AG10803 (cell line): ENCODE results near the gene C1QB.
"Not testable (repeated sequence)": the region's sequence is repeated elsewhere in the genome, so short reads cannot be mapped to it uniquely, and the experiment has no call there.

Experiments
- DNase-seq: peaks from one replicate; pipeline ENCODE4 v3.0.0; 2010; ENCODE audit warnings: low read depth
- H3K4me3 ChIP-seq: 2 replicates; pipeline ENCODE4 v1.5.1; 2011; ENCODE audit warnings: mild to moderate bottlenecking, low read length, control low read depth
- TF ChIP-seq, protein P1 (sequence below): conservative IDR thresholded peaks from 2 replicates; pipeline ENCODE4 v1.5.1; 2011; ENCODE audit warnings: mild to moderate bottlenecking, low read length, control low read depth, inconsistent platforms

The C1QB gene

GRCh38 chr1:22662318-22662717 is 9.3 kb downstream of the C1QB start:
- TF ChIP-seq, protein P1, sequence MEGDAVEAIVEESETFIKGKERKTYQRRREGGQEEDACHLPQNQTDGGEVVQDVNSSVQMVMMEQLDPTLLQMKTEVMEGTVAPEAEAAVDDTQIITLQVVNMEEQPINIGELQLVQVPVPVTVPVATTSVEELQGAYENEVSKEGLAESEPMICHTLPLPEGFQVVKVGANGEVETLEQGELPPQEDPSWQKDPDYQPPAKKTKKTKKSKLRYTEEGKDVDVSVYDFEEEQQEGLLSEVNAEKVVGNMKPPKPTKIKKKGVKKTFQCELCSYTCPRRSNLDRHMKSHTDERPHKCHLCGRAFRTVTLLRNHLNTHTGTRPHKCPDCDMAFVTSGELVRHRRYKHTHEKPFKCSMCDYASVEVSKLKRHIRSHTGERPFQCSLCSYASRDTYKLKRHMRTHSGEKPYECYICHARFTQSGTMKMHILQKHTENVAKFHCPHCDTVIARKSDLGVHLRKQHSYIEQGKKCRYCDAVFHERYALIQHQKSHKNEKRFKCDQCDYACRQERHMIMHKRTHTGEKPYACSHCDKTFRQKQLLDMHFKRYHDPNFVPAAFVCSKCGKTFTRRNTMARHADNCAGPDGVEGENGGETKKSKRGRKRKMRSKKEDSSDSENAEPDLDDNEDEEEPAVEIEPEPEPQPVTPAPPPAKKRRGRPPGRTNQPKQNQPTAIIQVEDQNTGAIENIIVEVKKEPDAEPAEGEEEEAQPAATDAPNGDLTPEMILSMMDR: no peak
- DNase-seq: no peak
- H3K4me3 ChIP-seq: no peak overlapping the region

DNA sequence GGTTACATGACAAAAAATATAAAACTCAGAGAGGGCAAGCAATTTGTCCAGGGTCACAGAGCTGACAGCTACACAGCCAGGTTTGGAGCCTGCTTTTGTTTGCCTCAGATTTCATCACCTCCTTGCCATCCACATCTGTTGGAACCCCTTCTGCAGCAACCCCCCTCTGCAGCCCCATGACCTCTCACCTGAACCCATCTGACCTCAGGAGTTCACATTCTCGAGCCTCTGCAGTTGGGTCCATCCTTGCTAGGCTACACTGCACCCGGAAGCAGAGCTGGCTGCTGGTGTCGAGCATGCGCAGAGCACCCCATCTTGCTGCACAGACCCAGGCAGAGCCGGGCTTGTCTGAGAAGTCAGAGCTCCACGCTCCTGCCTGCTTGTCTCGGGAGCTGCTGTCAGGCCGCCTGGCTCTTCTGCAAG is 10.0 kb downstream of the C1QB start:
- no peak overlapping the region for H3K4me3 ChIP-seq
- TF ChIP-seq, protein P1: no peak
- DNase-seq: no peak

DNA sequence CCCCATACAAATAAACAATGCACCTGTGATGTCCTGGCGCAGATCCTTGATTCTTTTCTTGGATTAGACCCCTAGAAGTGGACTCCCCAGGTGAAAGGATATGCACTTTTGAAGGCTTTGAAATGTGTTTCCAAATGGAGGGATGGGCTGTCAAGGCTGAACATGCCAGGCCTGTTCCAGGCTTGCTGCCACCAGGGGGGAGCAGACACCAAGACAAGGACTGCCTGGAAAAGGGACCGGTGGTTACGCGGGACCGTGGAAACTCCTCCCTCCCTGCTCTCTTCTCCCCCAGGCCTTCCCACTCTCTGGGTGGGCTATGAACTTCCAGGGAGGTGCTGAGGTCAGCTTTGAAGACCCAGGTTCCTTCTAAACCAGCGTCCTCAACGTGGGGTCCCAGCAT is 12.7 kb downstream of the C1QB start:
- peak; percentile 12 for DNase-seq
- TF ChIP-seq, protein P1: peak; percentile 53
- H3K4me3 ChIP-seq: no peak overlapping the region

DNA sequence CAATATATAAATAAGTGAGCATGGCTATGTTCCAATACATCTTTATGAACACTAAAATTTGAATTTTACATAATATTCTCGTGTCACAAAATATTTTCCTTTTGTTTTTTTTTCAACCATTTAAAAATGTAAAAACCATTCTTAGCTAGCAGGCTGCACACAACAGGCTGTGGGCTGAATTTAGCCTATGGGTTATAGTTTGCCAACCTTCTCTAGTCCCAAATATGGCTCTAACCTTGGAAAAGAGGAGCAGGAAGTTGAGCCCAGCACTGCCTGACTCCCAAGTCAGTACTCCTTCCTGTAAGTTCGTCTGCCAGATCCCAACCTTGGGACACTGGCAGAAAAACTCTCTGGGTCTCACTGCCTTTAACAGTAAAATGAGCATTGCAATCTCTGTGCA is 13.4 kb downstream of the C1QB start:
- TF ChIP-seq, protein P1: no peak
- H3K4me3 ChIP-seq: no peak overlapping the region
- DNase-seq: no peak

DNA sequence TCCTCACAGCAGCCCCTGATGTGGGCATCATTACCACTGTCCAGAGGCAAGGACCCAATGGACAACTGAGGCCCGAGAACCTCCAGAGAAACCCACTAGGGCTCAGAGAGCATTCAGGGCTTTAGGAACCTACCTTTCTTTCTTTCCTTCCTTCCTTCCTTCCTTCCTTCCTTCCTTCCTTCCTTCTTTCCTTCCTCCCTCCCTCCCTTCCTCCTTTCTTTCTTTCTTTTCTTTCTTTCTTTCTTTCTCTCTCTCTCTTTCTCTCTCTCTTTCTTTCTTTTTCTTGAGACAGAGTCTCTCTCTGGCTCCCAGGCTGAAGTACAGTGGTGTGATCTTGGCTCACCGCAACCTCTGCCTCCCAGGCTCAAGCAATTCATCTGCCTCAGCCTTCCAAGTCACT is 15.8 kb downstream of the C1QB start:
- DNase-seq: not testable (repeated sequence)

GRCh38 chr1:22670352-22670975 is 17.4 kb downstream of the C1QB start:
- no peak overlapping the region for H3K4me3 ChIP-seq
- no peak for DNase-seq
- TF ChIP-seq, protein P1: no peak

More for the DNA sequence above, 15.8 kb downstream of the C1QB start:
- H3K4me3 ChIP-seq: not testable (repeated sequence)

DNA sequence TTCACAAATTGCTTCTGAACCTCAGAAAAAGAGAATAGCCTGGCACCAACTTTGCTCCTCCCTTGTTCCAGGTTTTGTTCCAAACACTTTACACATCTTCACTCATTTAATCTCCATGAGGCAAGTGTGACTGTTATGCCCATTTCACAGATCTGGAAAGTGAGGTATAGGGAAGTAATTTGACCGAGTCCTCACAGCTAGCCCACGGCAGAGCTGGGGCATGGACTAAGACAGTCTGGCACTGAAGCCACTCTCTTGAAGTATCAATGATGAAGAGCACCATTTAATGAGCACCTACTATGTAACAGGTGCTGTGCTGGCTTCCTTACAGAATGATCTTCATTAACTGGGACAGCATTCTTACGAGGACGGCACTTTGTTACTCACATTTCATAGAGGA is 19.0 kb downstream of the C1QB start:
- H3K4me3 ChIP-seq: no peak overlapping the region
- DNase-seq: no peak
- TF ChIP-seq, protein P1: no peak
